Measurements from ENCODE around the gene ARL3.

DNA sequence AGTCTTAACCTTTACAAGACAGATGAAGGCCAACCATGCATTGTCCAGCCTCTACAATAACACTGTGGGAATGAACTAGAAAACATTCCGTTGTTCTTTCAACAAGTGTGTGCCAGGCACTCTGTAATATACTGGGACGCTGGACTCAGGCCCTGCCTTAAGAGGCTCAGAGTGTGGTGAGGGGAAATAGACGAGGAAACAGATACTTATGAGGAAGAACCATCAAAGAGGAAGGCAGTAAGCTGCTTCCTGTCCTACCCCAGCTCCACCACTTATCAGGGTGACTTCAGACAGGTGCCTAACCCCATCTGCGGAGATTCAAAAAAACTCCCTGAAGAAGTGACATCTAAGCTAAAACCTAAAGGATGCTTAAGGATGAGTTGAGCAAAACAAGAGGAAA, 78.8 kb downstream of the ARL3 start:
- TF ChIP-seq, protein P1, sequence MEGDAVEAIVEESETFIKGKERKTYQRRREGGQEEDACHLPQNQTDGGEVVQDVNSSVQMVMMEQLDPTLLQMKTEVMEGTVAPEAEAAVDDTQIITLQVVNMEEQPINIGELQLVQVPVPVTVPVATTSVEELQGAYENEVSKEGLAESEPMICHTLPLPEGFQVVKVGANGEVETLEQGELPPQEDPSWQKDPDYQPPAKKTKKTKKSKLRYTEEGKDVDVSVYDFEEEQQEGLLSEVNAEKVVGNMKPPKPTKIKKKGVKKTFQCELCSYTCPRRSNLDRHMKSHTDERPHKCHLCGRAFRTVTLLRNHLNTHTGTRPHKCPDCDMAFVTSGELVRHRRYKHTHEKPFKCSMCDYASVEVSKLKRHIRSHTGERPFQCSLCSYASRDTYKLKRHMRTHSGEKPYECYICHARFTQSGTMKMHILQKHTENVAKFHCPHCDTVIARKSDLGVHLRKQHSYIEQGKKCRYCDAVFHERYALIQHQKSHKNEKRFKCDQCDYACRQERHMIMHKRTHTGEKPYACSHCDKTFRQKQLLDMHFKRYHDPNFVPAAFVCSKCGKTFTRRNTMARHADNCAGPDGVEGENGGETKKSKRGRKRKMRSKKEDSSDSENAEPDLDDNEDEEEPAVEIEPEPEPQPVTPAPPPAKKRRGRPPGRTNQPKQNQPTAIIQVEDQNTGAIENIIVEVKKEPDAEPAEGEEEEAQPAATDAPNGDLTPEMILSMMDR (IDR thresholded peaks at IDR 0.05; ENCODE audit: insufficient read depth, low read length, poor library complexity, severe bottlenecking) = no peak
- TF ChIP-seq EZH2phosphoT487 (conservative IDR thresholded peaks at IDR 0.05; ENCODE audit: low read length) = no peak

Measured in SU-DHL-6 (cell line).